ENCODE data around the gene MT1F. TPM values are rescaled to one million over a fixed set of nuclear protein-coding genes. Genes with fewer than 3 reads are reported as not detected.

MT1F gene
- total RNA-seq, 2 experiments from 2014 or later = 7.7 to 9.0 TPM

DNA sequence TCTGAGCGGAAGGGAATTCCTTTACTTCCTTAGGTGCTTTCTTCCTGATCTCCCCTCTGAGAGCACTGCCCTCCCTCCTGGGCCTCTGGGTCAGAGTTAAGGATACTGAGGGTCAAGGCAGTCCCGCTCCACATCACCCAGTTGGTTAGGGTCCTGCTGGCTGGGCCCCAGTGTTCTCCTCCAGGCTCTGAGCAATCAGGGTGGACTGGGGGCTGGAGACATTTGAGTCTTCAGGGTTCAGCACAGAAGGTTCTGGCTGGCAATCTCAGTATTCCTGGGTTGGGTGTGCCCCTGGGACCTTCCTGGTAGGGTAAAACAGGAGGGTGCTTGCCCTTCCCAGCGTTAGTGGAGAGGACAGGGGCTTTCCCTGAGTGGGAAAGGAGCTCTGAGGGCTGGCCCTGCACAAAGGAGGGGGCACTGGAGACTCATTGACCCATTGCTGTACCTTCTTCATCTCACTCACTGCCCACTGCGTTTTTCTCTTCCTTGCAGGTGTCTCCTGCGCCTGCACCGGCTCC is 24.9 kb upstream of the MT1F start:
- DNase-seq (no peak), ATAC-seq (no peak)
- ChIA-PET POLR2A (interaction anchor here (0.6 to 0.7 kb wide), 2 partner anchors 12 to 29 kb away, joined by 3 read pairs; no protein-coding TSS in a partner anchor), CTCF (no interaction called here)
- no peak overlapping the region for H3K27ac Mint-ChIP-seq
- TF ChIP-seq, protein P1, sequence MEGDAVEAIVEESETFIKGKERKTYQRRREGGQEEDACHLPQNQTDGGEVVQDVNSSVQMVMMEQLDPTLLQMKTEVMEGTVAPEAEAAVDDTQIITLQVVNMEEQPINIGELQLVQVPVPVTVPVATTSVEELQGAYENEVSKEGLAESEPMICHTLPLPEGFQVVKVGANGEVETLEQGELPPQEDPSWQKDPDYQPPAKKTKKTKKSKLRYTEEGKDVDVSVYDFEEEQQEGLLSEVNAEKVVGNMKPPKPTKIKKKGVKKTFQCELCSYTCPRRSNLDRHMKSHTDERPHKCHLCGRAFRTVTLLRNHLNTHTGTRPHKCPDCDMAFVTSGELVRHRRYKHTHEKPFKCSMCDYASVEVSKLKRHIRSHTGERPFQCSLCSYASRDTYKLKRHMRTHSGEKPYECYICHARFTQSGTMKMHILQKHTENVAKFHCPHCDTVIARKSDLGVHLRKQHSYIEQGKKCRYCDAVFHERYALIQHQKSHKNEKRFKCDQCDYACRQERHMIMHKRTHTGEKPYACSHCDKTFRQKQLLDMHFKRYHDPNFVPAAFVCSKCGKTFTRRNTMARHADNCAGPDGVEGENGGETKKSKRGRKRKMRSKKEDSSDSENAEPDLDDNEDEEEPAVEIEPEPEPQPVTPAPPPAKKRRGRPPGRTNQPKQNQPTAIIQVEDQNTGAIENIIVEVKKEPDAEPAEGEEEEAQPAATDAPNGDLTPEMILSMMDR (IDR thresholded peaks at IDR 0.05) = no peak
- peaks cover 66% of the 10 kb centered on the region for H3K27me3 Mint-ChIP-seq
- no peaks in the 10 kb centered on the region for H3K9me3 Mint-ChIP-seq
- H3K4me1 Mint-ChIP-seq (ENCODE audit: low read depth) = peaks cover 20% of the 10 kb centered on the region
- peak overlapping the region; percentile 38 for H3K4me3 Mint-ChIP-seq
- intact Hi-C loops (cut with micrococcal nuclease) = no loop called here
- H3K36me3 Mint-ChIP-seq (ENCODE audit: low read depth) = no peaks in the 10 kb centered on the region

DNA sequence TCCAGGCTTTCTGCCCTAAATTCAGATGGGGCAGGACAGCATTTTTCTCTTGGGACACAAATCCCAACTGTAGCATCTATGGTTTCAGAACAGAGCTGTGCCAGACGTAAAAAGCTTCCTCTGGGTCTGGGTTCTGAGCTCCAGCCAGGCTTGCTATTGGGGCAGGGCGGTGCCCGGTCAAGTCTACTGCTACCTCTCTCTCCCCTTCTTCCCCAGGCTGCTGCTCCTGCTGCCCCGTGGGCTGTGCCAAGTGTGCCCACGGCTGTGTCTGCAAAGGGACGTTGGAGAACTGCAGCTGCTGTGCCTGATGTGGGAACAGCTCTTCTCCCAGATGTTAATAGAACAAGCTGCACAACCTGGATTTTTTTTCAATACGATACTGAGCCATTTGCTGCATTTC is 24.2 kb upstream of the MT1F start:
- Mint-ChIP-seq H3K4me3 (no peak overlapping the region), H3K27ac (no peak overlapping the region), H3K4me1 (ENCODE audit: low read depth) (peaks cover 23% of the 10 kb centered on the region), H3K27me3 (peaks cover 68% of the 10 kb centered on the region), H3K36me3 (ENCODE audit: low read depth) (no peaks in the 10 kb centered on the region), H3K9me3 (no peaks in the 10 kb centered on the region)
- TF ChIP-seq, protein P1 (IDR thresholded peaks at IDR 0.05) = no peak
- intact Hi-C loops (cut with micrococcal nuclease) = no loop called here
- ATAC-seq = no peak
- DNase-seq = no peak
- CTCF ChIA-PET = interaction anchor here (1.0 kb wide), 1 partner anchor 15 kb away, joined by 3 read pairs; no protein-coding TSS in a partner anchor
- POLR2A ChIA-PET = no interaction called here

DNA sequence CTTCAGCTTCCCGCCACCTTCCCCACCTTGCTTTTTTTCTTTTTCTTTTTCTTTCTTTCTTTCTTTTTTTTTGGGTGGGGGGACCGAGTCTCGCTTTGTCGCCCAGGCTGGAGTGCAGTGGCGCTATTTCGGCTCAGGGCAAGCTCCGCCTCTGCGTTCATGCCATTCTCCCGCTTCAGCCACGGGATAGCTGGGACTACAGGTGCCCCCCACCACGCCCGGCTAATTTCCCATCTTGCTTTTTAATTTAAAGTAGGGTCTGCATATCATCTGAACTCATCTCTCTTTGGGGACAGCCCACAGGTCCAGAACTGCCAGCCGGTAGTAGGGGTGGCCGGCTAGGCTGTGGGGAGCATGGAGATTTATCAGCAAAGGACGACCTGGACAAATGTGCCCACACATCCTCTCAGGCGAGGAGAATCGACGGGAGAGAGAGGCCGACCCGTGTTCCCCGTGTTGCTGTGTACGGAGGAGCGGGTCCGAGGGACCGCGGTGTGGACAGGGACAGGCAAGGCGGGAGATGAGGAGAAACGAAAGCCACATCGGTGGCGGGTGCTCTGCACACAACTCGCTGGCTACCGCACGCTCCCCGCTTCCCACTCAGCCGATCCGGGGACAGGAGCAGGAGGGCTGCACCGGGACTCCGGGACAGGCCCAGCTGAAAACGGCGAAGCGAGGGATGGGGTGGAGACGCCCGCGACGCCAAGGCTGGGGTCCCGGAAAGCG is 22.9 kb upstream of the MT1F start:
- intact Hi-C loops (cut with micrococcal nuclease) = no loop called here

DNA sequence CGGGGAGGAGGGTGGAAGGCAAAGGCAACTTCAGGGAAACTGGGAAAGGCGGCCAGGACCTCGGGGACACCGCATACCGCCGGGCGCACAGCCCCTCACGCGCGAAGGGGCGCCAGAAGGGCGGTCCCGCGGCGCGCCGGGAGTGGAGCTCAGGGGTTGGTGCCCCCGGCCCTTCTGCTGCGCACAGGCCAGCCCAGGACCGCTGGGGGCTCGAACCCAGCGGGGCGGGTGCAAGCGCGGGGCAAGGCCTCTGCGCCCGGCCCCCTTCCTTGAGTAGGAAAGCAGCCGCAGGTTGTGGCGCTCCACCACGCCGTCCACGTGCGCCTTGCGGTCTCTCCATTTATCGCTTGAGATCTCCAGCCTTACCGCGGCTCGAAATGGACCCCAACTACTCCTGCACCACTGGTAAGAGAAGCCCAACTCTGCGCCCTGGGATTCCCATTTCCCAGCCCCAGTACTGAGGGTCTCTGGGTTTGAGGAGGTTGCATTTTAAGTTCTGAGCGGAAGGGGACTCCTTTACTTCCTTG is 22.3 kb upstream of the MT1F start:
- DNase-seq (peak; percentile 39), ATAC-seq (no peak)
- Mint-ChIP-seq H3K36me3 (ENCODE audit: low read depth) (no peaks in the 10 kb centered on the region), H3K27ac (no peak overlapping the region), H3K9me3 (no peaks in the 10 kb centered on the region), H3K4me3 (peak overlapping the region; percentile 39), H3K27me3 (peaks cover 83% of the 10 kb centered on the region), H3K4me1 (ENCODE audit: low read depth) (peaks cover 23% of the 10 kb centered on the region)
- ChIA-PET CTCF (interaction anchor here (2.6 kb wide), 1 partner anchor 10 kb away, joined by 6 read pairs; the partner anchor contains the start of gene MT1E), POLR2A (no interaction called here)
- TF ChIP-seq, protein P1 (IDR thresholded peaks at IDR 0.05) = no peak
- intact Hi-C loops (cut with micrococcal nuclease) = no loop called here

More for the DNA sequence above, 22.9 kb upstream of the MT1F start:
- no peaks in the 10 kb centered on the region for H3K36me3 Mint-ChIP-seq (ENCODE audit: low read depth)
- no peak overlapping the region for H3K27ac Mint-ChIP-seq
- H3K4me1 Mint-ChIP-seq (ENCODE audit: low read depth) = peaks cover 23% of the 10 kb centered on the region
- CTCF ChIA-PET = interaction anchor here (1.0 kb wide), 1 partner anchor 13 kb away, joined by 3 read pairs; no protein-coding TSS in a partner anchor
- POLR2A ChIA-PET = no interaction called here
- DNase-seq (no peak), ATAC-seq (no peak)
- no peaks in the 10 kb centered on the region for H3K9me3 Mint-ChIP-seq
- peaks cover 79% of the 10 kb centered on the region for H3K27me3 Mint-ChIP-seq
- peak overlapping the region; percentile 39 for H3K4me3 Mint-ChIP-seq
- TF ChIP-seq, protein P1 (IDR thresholded peaks at IDR 0.05) = no peak
